GM19043 (cell line): ENCODE measurements around the gene UBFD1.
"Not testable (repeated sequence)": the region's sequence is repeated elsewhere in the genome, so short reads cannot be mapped to it uniquely, and the experiment has no call there.

Experiments used
- ATAC-seq: cut with Tn5 transposase; IDR thresholded peaks from one replicate; pipeline ENCODE4 v1.9.1; 2021; ENCODE audit warnings: low read depth; ENCODE audit not compliant: unreplicated experiment

Gene UBFD1

GRCh38 chr16:23595951-23596720 lies 38.6 kb downstream of the UBFD1 start, which contains the start of gene NDUFAB1:
NDUFAB1 (minus strand) TSS chr16:23596316; CDS start chr16:23596290, 26 bp downstream.
- ATAC-seq = peak; percentile 84

GRCh38 chr16:23597003-23597756 lies 39.7 kb downstream of the UBFD1 start:
- ATAC-seq = no peak

GRCh38 chr16:23607726-23608125 lies 50.2 kb downstream of the UBFD1 start:
- ATAC-seq = no peak

- ATAC-seq = no peak
These were observed 50.7 kb downstream of the UBFD1 start for GRCh38 chr16:23608194-23608593.

- ATAC-seq = no peak
These were observed 52.4 kb downstream of the UBFD1 start for GRCh38 chr16:23609929-23610328.

- ATAC-seq = not testable (repeated sequence)
These were observed 53.4 kb downstream of the UBFD1 start for GRCh38 chr16:23610905-23611304.

DNA sequence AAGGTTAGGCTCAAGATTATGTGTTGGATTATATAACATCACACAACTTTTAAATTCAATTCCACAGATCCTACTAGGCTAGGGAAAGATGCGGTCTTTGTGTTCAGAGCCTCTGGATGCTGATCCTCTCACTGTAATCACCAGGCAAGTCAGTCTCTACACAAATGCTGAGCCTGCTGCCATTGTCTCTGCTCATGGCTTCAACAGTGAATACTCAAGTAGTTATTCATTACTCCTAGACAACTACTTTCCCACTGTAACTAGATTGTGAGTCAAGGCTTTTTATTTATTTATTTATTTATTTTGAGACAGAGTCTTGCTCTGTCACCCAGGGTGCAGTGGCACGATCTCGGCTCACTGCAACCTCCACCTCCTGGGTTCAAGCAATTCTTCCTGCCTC lies 54.4 kb downstream of the UBFD1 start:
- no peak for ATAC-seq

GRCh38 chr16:23615805-23616204 lies 58.3 kb downstream of the UBFD1 start:
- ATAC-seq = no peak
